Heart right ventricle (tissue), 16 donors: ENCODE data around the gene FXYD4. TPM values are rescaled to one million over a fixed set of nuclear protein-coding genes. Genes with fewer than 3 reads are reported as not detected.

Source experiments
- ATAC-seq, 8 donors: fragments of 200-7000 bp; cut with Tn5 transposase; one replicate each; pipeline ENCODE4 v1.9.1; 2020; ENCODE audit warnings: mild to moderate bottlenecking in 8 of 8, moderate library complexity in 8 of 8, moderate number of reproducible peaks in 1 of 8
- DNase-seq, 2 donors: peaks; one replicate each; pipeline ENCODE4 v3.0.0-alpha.2; 2020
- H3K27ac ChIP-seq, 10 donors: fragments of 200-600 bp; sonication (generic) in 2 of 10; one replicate each; pipeline versions ENCODE4 v1.5.0 to v1.8.0; 2020 to 2022; ENCODE audit warnings: mild to moderate bottlenecking in 3 of 10
- H3K27me3 ChIP-seq, 7 donors: fragments of 200-600 bp; one replicate each; pipeline ENCODE4 v1.8.0; 2021 to 2022; ENCODE audit warnings: mild to moderate bottlenecking in 2 of 7
- H3K36me3 ChIP-seq, 9 donors: fragments of 200-600 bp; sonication (generic) in 1 of 9; one replicate each; pipeline versions ENCODE4 v1.5.0 to v1.8.0; 2020 to 2022; ENCODE audit warnings: mild to moderate bottlenecking in 2 of 9
- H3K4me1 ChIP-seq, 9 donors: fragments of 200-600 bp; sonication (generic) in 1 of 9; one replicate each; pipeline versions ENCODE4 v1.5.0 to v1.8.0; 2020 to 2022; ENCODE audit warnings: mild to moderate bottlenecking in 4 of 9
- H3K4me3 ChIP-seq, 10 donors: fragments of 200-600 bp; sonication (generic) in 2 of 10; one replicate each; pipeline versions ENCODE4 v1.5.0 to v1.8.0; 2020 to 2022; ENCODE audit warnings: mild to moderate bottlenecking in 7 of 10, moderate library complexity in 2 of 10
- H3K9me3 ChIP-seq, 11 donors: fragments of 200-600 bp in 10 of 11; sonication (generic) in 2 of 11; one replicate each; pipeline versions ENCODE4 v1.5.0 to v1.8.0; 2013 to 2022; ENCODE audit warnings: mild to moderate bottlenecking in 2 of 11, control low read depth in 1 of 11, moderate library complexity in 1 of 11
- CTCF ChIP-seq, 9 donors: fragments of 200-600 bp; sonication (generic) in 2 of 9; IDR thresholded peaks; one replicate each; pipeline versions ENCODE4 v1.5.0 to v1.8.0; 2021 to 2022; ENCODE audit warnings: antibody characterized with exemption in 9 of 9, mild to moderate bottlenecking in 5 of 9, moderate library complexity in 1 of 9
- whole genome bisulfite sequencing, 2 donors: extraction: QIAGEN DNeasy Blood & Tissue Kit; methylation state at CpG; one replicate each; pipeline ENCODE4 v1.1.7; 2013; ENCODE audit warnings: inconsistent platforms in 1 of 2; 5-methylcytosine and 5-hydroxymethylcytosine counted together
- intact Hi-C, 10 donors: fragments of 100-400 bp; cut with DNase I; formaldehyde crosslinking; loops; one replicate each; pipeline versions ENCODE4 v1.11.1 to v1.14.2; 2022
- polyA plus RNA-seq, 2 donors: library from polyadenylated mRNA; stranded (reverse); fragments of 200-250 nt; gene quantifications; one replicate each; pipeline ENCODE4 v1.2.3, GENCODE V29; 2013
- total RNA-seq, 10 donors: library from RNA; stranded (reverse); fragmentation: NEBNext Ultra II Directional in 3 of 10; extraction: Animal tissue kit (Norgen Biotek cat#: 25700) in 3 of 10; gene quantifications; one replicate each; pipeline versions ENCODE4 v1.2.1 to v1.2.4, GENCODE V29; 2021 to 2023
- donor health status: Arrhythmogenic right ventricular cardiomyopathy.
- donor health status: ischemic (EF 13 %, LVEDD 7.1; RV severe dilation, severe dysfunction).
- donor health status: healthy with polysubstance abuse.
- donor health status: DM: no; HTN: yes; CAD: no.
- donor health status: DM: no; HTN: no; CAD: no.
- donor health status: ischemic (EF 25% LVEDD 6.9; RV normal size, moderate dysfunction).
- donor health status: ischemic (EF 25% LVEDD 5.7; RV mildly dilated, moderate dysfunction).
- donor health status: healthy.
- donor health status: DM: yes; HTN: yes; CAD: no.
- donor health status: Ischemic cardiomyopathy.
- donor health status: ischemic (EF 35%, LVEDD 5.7; RV mildly dilated, moderate dysfunction).
- donor health status: nonischemic (EF 11% LVEDD 7.7; RV severe dilation, severe dysfunction).
- donor health status: DM: yes; HTN: yes; CAD: no.
- donor health status: PGD.
- donor health status: ischemic (EF 29% LVEDD 5.4; RV normal size, mild dysfunction).
- donor health status: nonischemic (EF 23%, LVEDD 6.1; RV moderate dilation, normal function).

The FXYD4 gene
- total and polyA plus RNA-seq, 12 donors = 0.42 to 1.5 TPM; not detected in 10

GRCh38 chr10:43396928-43397624 is 25.6 kb downstream of the FXYD4 start:
- DNase-seq (peak; percentile 88 to 91), ATAC-seq (peak; percentile 90 to 93 (median 91))
- Histone ChIP-seq H3K4me3 (peak overlapping the region; percentile 48 to 85 (median 74)), H3K27me3 (no peaks in the 10 kb centered on the region), H3K36me3 (peaks cover 0 to 71% (median 23%) of the 10 kb centered on the region in 9 donors), H3K4me1 (peaks cover 9 to 85% (median 62%) of the 10 kb centered on the region in 9 donors), H3K9me3 (no peaks in the 10 kb centered on the region), H3K27ac (peak overlapping the region; percentile 94 to 99 (median 98))
- 0 to 1% methylated on average over 54 to 69 of the region's 70 CpGs for WGBS, 2 donors
- no peak for TF ChIP-seq CTCF (IDR thresholded peaks at IDR 0.05)
- intact Hi-C loops = loop anchor here in 5 of 10 donors (1.0 to 5.0 kb wide), 4 partner anchors 10 to 40 kb away; partner anchors contain the start of gene ZNF487 (in 4 of the 5)

GRCh38 chr10:43398939-43399319 is 27.5 kb downstream of the FXYD4 start:
- WGBS, 2 donors = 64 to 73% methylated on average over 2 of the region's 2 CpGs
- intact Hi-C loops = loop anchor here in 3 of 10 donors (5.0 kb wide), 1 partner anchor 38 kb away; the partner anchor contains the start of gene ZNF487 (in 3 of the 3)
- Histone ChIP-seq H3K9me3 (no peaks in the 10 kb centered on the region), H3K27ac (peak overlapping the region in 1 of 10 donors; percentile 98), H3K36me3 (peaks cover 0 to 68% (median 5%) of the 10 kb centered on the region in 9 donors), H3K4me1 (peaks cover 9 to 93% (median 75%) of the 10 kb centered on the region in 9 donors), H3K4me3 (no peak overlapping the region), H3K27me3 (no peaks in the 10 kb centered on the region)
- TF ChIP-seq CTCF (IDR thresholded peaks at IDR 0.05) = no peak
- ATAC-seq (no peak), DNase-seq (no peak)

- Histone ChIP-seq H3K4me1 (peaks cover 9 to 93% (median 75%) of the 10 kb centered on the region in 9 donors), H3K27me3 (no peaks in the 10 kb centered on the region), H3K4me3 (no peak overlapping the region), H3K36me3 (peaks cover 0 to 64% (median 0%) of the 10 kb centered on the region in 9 donors), H3K27ac (peak overlapping the region in 1 of 10 donors; percentile 98), H3K9me3 (no peaks in the 10 kb centered on the region)
- WGBS, 2 donors = 88 to 91% methylated on average over 5 of the region's 5 CpGs
- TF ChIP-seq CTCF (IDR thresholded peaks at IDR 0.05) = no peak
- DNase-seq (no peak), ATAC-seq (no peak)
- intact Hi-C loops = loop anchor here in 3 of 10 donors (5.0 kb wide), 1 partner anchor 38 kb away; the partner anchor contains the start of gene ZNF487 (in 3 of the 3)
Observed at GRCh38 chr10:43399320-43400310, 28.2 kb downstream of the FXYD4 start.

- intact Hi-C loops = no loop called here
- peak overlapping the region in 1 of 10 donors; percentile 13 for H3K27ac ChIP-seq
- WGBS, 2 donors = 63 to 98% methylated on average over 2 of the region's 2 CpGs
- no peaks in the 10 kb centered on the region for H3K27me3 ChIP-seq
- peaks cover 7 to 94% (median 78%) of the 10 kb centered on the region in 9 donors for H3K4me1 ChIP-seq
- no peak for DNase-seq
- H3K4me3 ChIP-seq = no peak overlapping the region
- TF ChIP-seq CTCF (IDR thresholded peaks at IDR 0.05) = no peak
- ATAC-seq = no peak
- H3K36me3 ChIP-seq = peaks cover 0 to 51% (median 0%) of the 10 kb centered on the region in 9 donors
- no peaks in the 10 kb centered on the region for H3K9me3 ChIP-seq
Observed at GRCh38 chr10:43401627-43402026, 30.2 kb downstream of the FXYD4 start.
